Suprapubic skin (tissue), 4 donors: ENCODE data around the gene VIPR1. TPM values are rescaled to one million over a fixed set of nuclear protein-coding genes. Genes with fewer than 3 reads are reported as not detected.
A peak's percentile ranks its signal among the peaks of the same experiment; 100 is the strongest.

Experiments used
- DNase-seq, 2 donors: peaks; one replicate each; pipeline ENCODE4 v3.0.0-alpha.2; 2019; ENCODE audit warnings: low spot score in 2 of 2
- H3K27ac ChIP-seq: fragments of 200-600 bp; sonication (generic); one replicate; pipeline ENCODE4 v1.5.1; 2019
- H3K27me3 ChIP-seq: fragments of 200-600 bp; sonication (generic); one replicate; pipeline ENCODE4 v1.5.1; 2019
- H3K36me3 ChIP-seq: fragments of 200-600 bp; sonication (generic); one replicate; pipeline ENCODE4 v1.5.1; 2019
- H3K4me1 ChIP-seq: fragments of 200-600 bp; sonication (generic); one replicate; pipeline ENCODE4 v1.5.1; 2019
- H3K4me3 ChIP-seq: fragments of 200-600 bp; sonication (generic); one replicate; pipeline ENCODE4 v1.5.1; 2019; ENCODE audit warnings: mild to moderate bottlenecking
- H3K9me3 ChIP-seq: fragments of 200-600 bp; sonication (generic); one replicate; pipeline ENCODE4 v1.5.1; 2019
- CTCF ChIP-seq, 2 donors: fragments of 200-600 bp in 1 of 2; fragments of 450-650 bp in 1 of 2; sonication (generic) in 1 of 2; IDR thresholded peaks; one replicate each; pipeline ENCODE4 v1.5.1; 2016 to 2019; ENCODE audit warnings: antibody characterized with exemption in 2 of 2, mild to moderate bottlenecking in 1 of 2, moderate library complexity in 1 of 2
- EP300 ChIP-seq: sonication (generic); formaldehyde crosslinking; IDR thresholded peaks from one replicate; pipeline ENCODE4 v1.6.1; 2017; ENCODE audit warnings: antibody characterized with exemption
- POLR2A ChIP-seq, 2 donors: fragments of 450-650 bp; IDR thresholded peaks; one replicate each; pipeline ENCODE4 v1.6.1; 2017; ENCODE audit warnings: antibody characterized with exemption in 2 of 2, mild to moderate bottlenecking in 2 of 2, moderate library complexity in 2 of 2
- POLR2AphosphoS5 ChIP-seq, 3 donors: sonication (generic); formaldehyde crosslinking; IDR thresholded peaks; one replicate each; pipeline ENCODE4 v1.6.1; 2017; ENCODE audit warnings: antibody characterized with exemption in 3 of 3
- WGBS: methylation state at CpG from one replicate; pipeline ENCODE4 v1.1.5; 2018; 5-methylcytosine and 5-hydroxymethylcytosine counted together
- total RNA-seq, 4 donors: library from RNA; depleted of rRNA; stranded (reverse); fragments of >200 nt; gene quantifications; one replicate each; pipeline ENCODE4 v1.1.0, GENCODE V29; 2016

VIPR1 gene
- total RNA-seq, 4 donors from 2014 or later = 39.8 to 148 (median 74.3) TPM

GRCh38 chr3:42544492-42545283, 42.2 kb downstream of the VIPR1 start:
- peaks cover 6% of the 10 kb centered on the region for H3K36me3 ChIP-seq
- no peaks in the 10 kb centered on the region for H3K27me3 ChIP-seq
- H3K27ac ChIP-seq = peak overlapping the region; percentile 65
- H3K9me3 ChIP-seq = no peaks in the 10 kb centered on the region
- no peak for DNase-seq
- TF ChIP-seq POLR2A (IDR thresholded peaks at IDR 0.05) (no peak), EP300 (no peak), CTCF (IDR thresholded peaks at IDR 0.05) (no peak), POLR2AphosphoS5 (IDR thresholded peaks at IDR 0.05) (no peak)
- 45% methylated on average over 4 of the region's 12 CpGs for WGBS
- H3K4me1 ChIP-seq = peaks cover 32% of the 10 kb centered on the region
- no peak overlapping the region for H3K4me3 ChIP-seq

- Histone ChIP-seq H3K4me3 (no peak overlapping the region), H3K36me3 (peaks cover 14% of the 10 kb centered on the region), H3K9me3 (no peaks in the 10 kb centered on the region), H3K27ac (peak overlapping the region; percentile 65), H3K4me1 (peaks cover 26% of the 10 kb centered on the region), H3K27me3 (no peaks in the 10 kb centered on the region)
- TF ChIP-seq POLR2A (IDR thresholded peaks at IDR 0.05) (no peak), POLR2AphosphoS5 (IDR thresholded peaks at IDR 0.05) (no peak), EP300 (no peak)
- no peak for DNase-seq
- 71% methylated on average over 4 of the region's 5 CpGs for WGBS
These were observed 42.9 kb downstream of the VIPR1 start for GRCh38 chr3:42545284-42545900.

GRCh38 chr3:42546691-42547213, 44.3 kb downstream of the VIPR1 start:
- 74% methylated on average over 3 of the region's 3 CpGs for WGBS
- peak in 1 of 2 donors; percentile 54 for DNase-seq
- Histone ChIP-seq H3K4me1 (peaks cover 21% of the 10 kb centered on the region), H3K27ac (peak overlapping the region; percentile 14), H3K36me3 (peaks cover 22% of the 10 kb centered on the region), H3K9me3 (no peaks in the 10 kb centered on the region), H3K27me3 (no peaks in the 10 kb centered on the region), H3K4me3 (no peak overlapping the region)
- no peak for TF ChIP-seq POLR2AphosphoS5 (IDR thresholded peaks at IDR 0.05)
- TF ChIP-seq CTCF (IDR thresholded peaks at IDR 0.05) = no peak
- no peak for TF ChIP-seq EP300
- no peak for TF ChIP-seq POLR2A (IDR thresholded peaks at IDR 0.05)

- 42% methylated on average over 5 of the region's 7 CpGs for WGBS
- Histone ChIP-seq H3K27me3 (no peaks in the 10 kb centered on the region), H3K9me3 (no peaks in the 10 kb centered on the region), H3K4me1 (peaks cover 21% of the 10 kb centered on the region), H3K4me3 (no peak overlapping the region), H3K27ac (no peak overlapping the region), H3K36me3 (peaks cover 28% of the 10 kb centered on the region)
- TF ChIP-seq CTCF (IDR thresholded peaks at IDR 0.05) (peak; percentile 91 to 93), EP300 (no peak)
- DNase-seq = peak; percentile 80 to 88
These were observed 45.0 kb downstream of the VIPR1 start for GRCh38 chr3:42547401-42547945.

GRCh38 chr3:42549131-42549530, 46.7 kb downstream of the VIPR1 start:
- Histone ChIP-seq H3K9me3 (no peaks in the 10 kb centered on the region), H3K27me3 (no peaks in the 10 kb centered on the region), H3K27ac (no peak overlapping the region), H3K4me1 (peaks cover 21% of the 10 kb centered on the region), H3K4me3 (no peak overlapping the region), H3K36me3 (peaks cover 41% of the 10 kb centered on the region)
- WGBS = 76% methylated on average over 2 of the region's 2 CpGs
- peak in 1 of 2 donors; percentile 45 for DNase-seq
- TF ChIP-seq POLR2A (IDR thresholded peaks at IDR 0.05) = no peak
- TF ChIP-seq EP300 = no peak
- TF ChIP-seq CTCF (IDR thresholded peaks at IDR 0.05) = no peak
- no peak for TF ChIP-seq POLR2AphosphoS5 (IDR thresholded peaks at IDR 0.05)
